Measurements from ENCODE around the gene MMRN1. TPM values are rescaled to one million over a fixed set of nuclear protein-coding genes. Genes with fewer than 3 reads are reported as not detected.

MMRN1 gene
- total and polyA plus RNA-seq, 2 of the 8 experiments (the other 6 are each of a cell fraction or from before 2014, with no cell fraction given): not detected

DNA sequence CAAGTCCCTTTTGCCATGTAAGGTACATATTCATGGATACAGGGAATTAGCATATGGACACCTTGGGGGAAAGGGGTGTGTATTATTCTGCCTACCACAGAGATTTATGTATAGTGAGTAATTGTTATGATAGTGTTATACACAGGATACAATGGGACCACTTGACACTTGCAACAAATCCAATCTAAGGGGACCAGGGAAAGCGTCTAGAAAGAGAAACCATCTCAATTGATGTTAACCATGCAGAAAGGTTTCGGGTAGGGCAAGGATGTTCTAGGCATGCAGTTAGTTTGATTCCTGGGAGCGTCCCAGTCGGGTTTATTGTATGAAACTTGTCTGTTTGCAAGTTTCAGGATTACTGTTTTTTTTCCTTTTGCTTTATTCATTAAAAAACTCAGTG is 34.2 kb downstream of the MMRN1 start:
- H3K36me3 ChIP-seq (ENCODE audit: control insufficient read depth in 2 of 4, insufficient read depth in 4 of 4, low read length in 3 of 4): no peaks in the 10 kb centered on the region

More for the DNA sequence above, 34.2 kb downstream of the MMRN1 start:
- H4K91ac ChIP-seq (replicated peaks; ENCODE audit: insufficient read length, low read length): no peak overlapping the region
- H3K27me3 ChIP-seq (replicated peaks in 1 of 4; ENCODE audit: control insufficient read depth in 3 of 4, extremely low read depth in 1 of 4, insufficient read depth in 3 of 4, low read length in 3 of 4): no peaks in the 10 kb centered on the region
- H3K56ac ChIP-seq (replicated peaks; ENCODE audit: insufficient read length, low read depth, low read length): no peak overlapping the region
- peaks cover 0 to 3% (median 0%) of the 10 kb centered on the region in 4 experiments; a peak in 2 of 7 replicates for H3K4me1 ChIP-seq (replicated peaks in 1 of 4; ENCODE audit: control insufficient read depth in 3 of 4, insufficient read depth in 4 of 4, low read length in 3 of 4)
- H2BK15ac ChIP-seq (ENCODE audit: low read length): no peak overlapping the region
- no peak overlapping the region for H2BK12ac ChIP-seq (ENCODE audit: low read depth, low read length)
- POLR2A ChIA-PET (ENCODE audit: partially characterized antibody): no interaction called here
- H3K4me2 ChIP-seq (ENCODE audit: insufficient read depth in 1 of 2, low read depth in 2 of 2, low read length in 2 of 2): no peak overlapping the region
- H3K27ac ChIP-seq (ENCODE audit: low read depth, low read length): no peak overlapping the region
- H2BK20ac ChIP-seq (ENCODE audit: low read length): no peak overlapping the region
- no peaks in the 10 kb centered on the region for H3K79me2 ChIP-seq (ENCODE audit: control insufficient read depth in 1 of 2, insufficient read depth in 2 of 2, low read length in 2 of 2)
- no peak overlapping the region for H3K18ac ChIP-seq (ENCODE audit: extremely low read depth, low read length)
- no peak overlapping the region for H3K9ac ChIP-seq (replicated peaks in 1 of 4; ENCODE audit: extremely low read depth in 1 of 4, low read depth in 3 of 4, low read length in 3 of 4)
- H2AK5ac ChIP-seq (ENCODE audit: low read depth, low read length): no peak overlapping the region
- H4K5ac ChIP-seq (ENCODE audit: insufficient read length, low read depth, low read length): no peak overlapping the region
- no peaks in the 10 kb centered on the region for H3K9me3 ChIP-seq (ENCODE audit: insufficient read depth in 2 of 2, low read depth in 1 of 2, low read length in 1 of 2)
- WGBS, 2 experiments (ENCODE audit: extremely low coverage in 1 of 2, insufficient coverage in 1 of 2, insufficient read length in 1 of 2, insufficient replicate concordance in 2 of 2, low coverage in 1 of 2, low lambda C conversion rate in 2 of 2, missing lambda C conversion rate in 1 of 2): 90% methylated on average over 4 of the region's 4 CpGs; no CpG with 5 or more reads in 1 of the 2 experiments
- H3K79me1 ChIP-seq (ENCODE audit: low read depth, low read length): no peaks in the 10 kb centered on the region
- no peaks in the 10 kb centered on the region for H4K20me1 ChIP-seq (replicated peaks in 1 of 2; ENCODE audit: control insufficient read depth in 1 of 2, insufficient read depth in 2 of 2, low read length in 2 of 2)
- H3K14ac ChIP-seq (ENCODE audit: insufficient read length): no peak overlapping the region
- CTCF ChIA-PET (ENCODE audit: partially characterized antibody): no interaction called here
- H2BK5ac ChIP-seq (ENCODE audit: low read depth, low read length): no peak overlapping the region
- H3K4ac ChIP-seq (replicated peaks; ENCODE audit: insufficient read length, low read depth, low read length): no peak overlapping the region
- H4K8ac ChIP-seq (ENCODE audit: extremely low read depth, insufficient read depth, low read length): no peak overlapping the region
- no peak for FAIRE-seq
- no peak overlapping the region for H3K4me3 ChIP-seq (ENCODE audit: extremely low read depth in 1 of 4, insufficient read depth in 2 of 4, low read depth in 3 of 4, low read length in 4 of 4)
- no peak overlapping the region; the same call in 1 of the 2 replicates for H2AFZ ChIP-seq (ENCODE audit: low read length)
- no peak overlapping the region for H2BK120ac ChIP-seq (replicated peaks; ENCODE audit: low read depth, low read length)
- no peak overlapping the region for H3K23ac ChIP-seq (ENCODE audit: insufficient read length)
- no peaks in the 10 kb centered on the region for H3K23me2 ChIP-seq (ENCODE audit: low read depth, low read length)
- no peak for TF ChIP-seq JUND (IDR thresholded peaks at IDR 0.05; ENCODE audit: low read length)
- TF ChIP-seq RAD21 (IDR thresholded peaks at IDR 0.05 in 1 of 2, conservative IDR thresholded peaks at IDR 0.05 in 1 of 2; ENCODE audit: low read depth in 2 of 2, low read length in 2 of 2): no peak
- no peak for TF ChIP-seq EP300 (IDR thresholded peaks at IDR 0.05; ENCODE audit: borderline replicate concordance in 1 of 2, low read depth in 2 of 2, low read length in 2 of 2)
- DNase-seq (ENCODE audit: low read depth in 1 of 2, low spot score in 2 of 2): no peak
